GM19438 (cell line): ENCODE data around the gene NLGN2.

ENCODE experiments used
- ATAC-seq: cut with Tn5 transposase; IDR thresholded peaks from one replicate; pipeline ENCODE4 v1.9.1; 2021; ENCODE audit warnings: low read depth; ENCODE audit not compliant: unreplicated experiment

NLGN2 gene

DNA sequence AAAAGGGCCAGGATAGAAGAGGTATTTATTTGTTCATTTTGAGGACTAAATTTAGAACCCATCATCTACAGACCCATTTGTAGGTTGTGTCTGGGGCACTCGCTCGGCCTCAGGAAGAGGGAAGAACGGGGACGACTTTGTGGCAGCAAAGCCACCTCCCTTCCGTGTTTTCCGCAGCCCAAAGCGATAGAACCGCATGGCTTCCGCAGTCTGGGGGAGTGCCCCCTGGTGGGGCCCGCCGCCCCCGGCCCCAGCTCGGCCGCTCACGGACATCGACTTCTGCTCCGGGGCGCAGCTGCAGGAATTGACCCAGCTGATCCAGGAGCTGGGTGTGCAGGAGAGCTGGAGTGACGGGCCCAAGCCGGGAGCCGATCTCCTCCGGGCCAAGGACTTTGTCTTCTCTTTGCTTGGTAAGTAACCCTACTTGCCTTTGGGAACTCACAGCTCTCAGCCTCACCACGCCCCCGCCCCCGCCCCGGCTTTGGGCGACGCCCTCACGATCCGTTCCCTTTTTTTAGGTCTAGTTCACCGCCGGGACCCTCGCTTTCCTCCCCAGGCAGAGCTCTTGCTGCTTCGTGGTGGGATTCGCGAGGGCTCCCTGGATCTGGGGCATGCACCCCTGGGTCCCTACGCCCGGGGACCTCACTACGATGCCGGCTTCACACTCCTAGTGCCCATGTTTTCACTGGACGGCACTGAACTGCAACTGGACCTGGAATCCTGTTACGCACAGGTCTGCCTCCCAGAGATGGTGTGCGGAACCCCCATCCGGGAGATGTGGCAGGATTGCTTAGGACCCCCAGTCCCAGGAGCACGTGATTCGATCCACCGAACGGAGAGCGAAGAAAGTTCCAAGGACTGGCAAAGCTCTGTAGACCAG, 28.3 kb downstream of the NLGN2 start:
- peak; percentile 26 for ATAC-seq

GRCh38 chr17:7436556-7437368, 29.1 kb downstream of the NLGN2 start:
- ATAC-seq: no peak

- no peak for ATAC-seq
Measured at GRCh38 chr17:7437369-7437863, 29.8 kb downstream of the NLGN2 start.

DNA sequence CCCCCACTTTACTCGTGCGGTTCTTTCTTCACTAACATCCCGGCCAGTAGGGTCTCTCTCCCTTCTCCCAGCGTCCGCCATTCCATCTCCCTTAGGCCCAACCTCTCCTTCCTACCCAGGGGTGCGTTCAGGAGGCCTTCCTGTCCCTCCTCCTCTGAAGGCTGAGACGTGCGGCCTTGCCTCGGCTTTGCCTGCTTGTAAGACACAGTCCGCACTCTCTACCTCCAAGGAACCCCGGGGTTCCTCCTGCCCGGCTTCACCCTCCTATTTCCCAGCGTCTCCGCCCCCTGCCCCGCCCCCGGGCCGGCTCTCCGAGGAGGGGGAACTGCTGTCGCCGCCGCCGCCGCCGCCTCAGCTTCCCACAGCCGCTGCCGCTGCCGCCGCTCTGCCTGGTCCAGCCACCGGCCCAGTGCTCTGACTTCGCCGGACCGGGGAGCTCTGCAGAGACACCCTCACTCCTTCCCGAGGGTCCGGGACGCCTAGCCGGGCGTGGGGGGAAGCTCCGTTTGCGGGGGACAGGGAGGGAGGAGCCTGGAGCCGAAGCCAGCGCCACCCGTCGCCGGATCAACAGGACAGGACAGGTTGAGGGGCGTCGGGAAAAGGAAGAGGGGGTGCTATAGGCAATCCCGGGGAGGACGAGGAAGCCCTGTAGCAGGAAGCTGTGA, 30.4 kb downstream of the NLGN2 start:
- ATAC-seq: no peak

- no peak for ATAC-seq
Measured at GRCh38 chr17:7438656-7439460, 31.2 kb downstream of the NLGN2 start.

GRCh38 chr17:7439462-7440112, 31.9 kb downstream of the NLGN2 start, which contains the start of gene FGF11:
Gene FGF11 (plus strand): TSS chr17:7439512. CDS start chr17:7439621, 109 bp downstream.
- no peak for ATAC-seq

DNA sequence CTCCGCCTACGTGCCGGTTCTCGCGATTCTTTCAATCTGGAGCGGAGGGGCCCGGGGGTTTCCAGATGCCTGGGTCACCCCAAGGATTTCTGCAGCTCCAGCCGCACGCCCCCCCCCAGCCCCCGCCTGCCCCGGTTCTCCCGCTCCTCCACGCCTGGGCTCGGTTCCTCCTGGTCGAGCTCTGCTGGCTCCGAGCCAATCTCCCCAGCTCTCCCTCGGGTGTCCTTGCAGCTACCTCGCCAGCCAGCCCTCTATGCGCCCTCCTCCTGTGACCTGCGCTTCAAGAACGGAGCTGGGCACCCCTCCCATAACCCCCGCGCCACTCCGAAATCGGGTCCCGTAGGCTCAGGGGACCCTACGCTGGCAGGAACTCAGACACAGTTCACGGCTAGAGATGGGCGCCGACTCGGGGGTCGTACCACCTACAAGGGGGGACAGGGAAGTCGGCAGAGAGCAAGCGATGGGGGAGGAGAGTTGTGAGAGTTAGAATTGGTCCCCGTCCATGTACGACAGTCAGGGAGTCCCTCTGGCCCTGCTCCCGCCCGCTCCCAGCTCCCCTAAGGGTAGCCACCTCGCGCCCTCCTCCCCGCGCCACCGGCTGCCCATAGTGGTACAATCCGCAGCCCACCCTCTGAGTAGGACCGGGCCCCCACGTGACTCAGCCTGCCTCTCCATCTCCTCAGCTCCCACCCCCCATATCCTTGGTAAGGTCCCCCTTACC, 32.6 kb downstream of the NLGN2 start:
- ATAC-seq: no peak

GRCh38 chr17:7440834-7441195, 33.2 kb downstream of the NLGN2 start:
- ATAC-seq: no peak

GRCh38 chr17:7441266-7441665, 33.6 kb downstream of the NLGN2 start:
- no peak for ATAC-seq

DNA sequence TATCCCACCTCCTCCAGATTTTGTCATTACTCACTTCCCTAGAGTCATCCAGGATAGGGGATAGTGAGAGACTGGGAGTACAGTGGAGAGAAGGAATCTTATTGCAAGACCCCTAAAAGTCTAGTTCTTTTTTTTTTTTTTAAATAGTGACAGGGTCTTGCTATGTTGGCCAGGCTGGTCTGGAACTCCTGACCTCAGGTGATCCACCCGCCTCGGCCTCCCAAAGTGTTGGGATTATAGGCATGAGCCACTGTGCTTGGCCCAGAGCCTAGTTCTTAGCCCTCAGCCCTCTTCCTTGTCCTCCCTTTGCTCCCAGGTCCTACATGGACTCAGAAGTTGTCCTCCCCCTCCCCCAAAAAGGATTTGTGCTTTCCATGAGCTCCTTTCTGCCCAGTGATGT, 34.5 kb downstream of the NLGN2 start:
- no peak for ATAC-seq

DNA sequence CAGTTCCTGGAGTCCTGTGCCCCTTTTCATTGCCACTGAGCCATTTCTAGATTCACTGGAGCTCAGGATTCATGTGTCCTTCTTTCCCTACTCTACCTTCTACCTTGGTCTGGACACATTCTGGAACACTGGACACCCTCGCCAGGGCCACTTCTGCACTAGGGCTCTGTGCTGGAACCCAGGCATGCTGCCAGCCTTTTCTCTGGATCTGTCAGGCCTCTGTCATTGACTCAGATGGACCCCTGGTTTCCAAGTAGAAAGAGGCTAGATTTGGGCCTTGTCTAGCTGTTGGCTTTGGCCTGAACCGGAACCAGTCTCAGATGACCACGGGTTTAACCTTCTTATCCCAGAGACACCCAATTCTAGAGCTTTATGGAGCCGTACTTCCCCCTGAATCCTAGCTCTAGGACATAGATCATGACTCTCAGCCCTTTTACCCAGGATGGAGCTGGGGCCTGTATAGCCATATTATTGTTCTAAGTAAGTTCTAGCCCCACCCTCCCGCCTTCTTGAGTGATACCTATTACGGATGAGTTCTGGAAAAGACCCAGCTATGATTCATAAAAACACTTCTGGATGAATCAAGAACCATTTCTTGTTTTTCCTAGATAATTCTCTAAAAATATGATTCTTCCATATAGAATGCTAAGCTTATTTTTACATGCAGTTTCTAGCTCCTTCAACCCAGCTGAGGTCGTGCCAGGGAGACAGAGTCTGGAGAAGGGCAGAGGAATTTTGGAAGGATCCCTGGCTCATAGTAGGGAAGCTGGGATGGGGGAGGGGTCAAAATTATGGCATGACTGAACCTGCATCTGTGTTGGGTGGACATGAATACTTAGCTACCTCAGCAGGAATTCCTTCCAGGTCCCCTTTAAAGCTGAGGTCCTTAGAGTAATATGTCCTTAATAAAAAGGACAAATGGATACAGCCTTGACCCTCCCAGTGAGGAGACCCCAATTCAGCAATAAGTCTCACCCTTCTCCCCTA, 36.1 kb downstream of the NLGN2 start:
- ATAC-seq: no peak

DNA sequence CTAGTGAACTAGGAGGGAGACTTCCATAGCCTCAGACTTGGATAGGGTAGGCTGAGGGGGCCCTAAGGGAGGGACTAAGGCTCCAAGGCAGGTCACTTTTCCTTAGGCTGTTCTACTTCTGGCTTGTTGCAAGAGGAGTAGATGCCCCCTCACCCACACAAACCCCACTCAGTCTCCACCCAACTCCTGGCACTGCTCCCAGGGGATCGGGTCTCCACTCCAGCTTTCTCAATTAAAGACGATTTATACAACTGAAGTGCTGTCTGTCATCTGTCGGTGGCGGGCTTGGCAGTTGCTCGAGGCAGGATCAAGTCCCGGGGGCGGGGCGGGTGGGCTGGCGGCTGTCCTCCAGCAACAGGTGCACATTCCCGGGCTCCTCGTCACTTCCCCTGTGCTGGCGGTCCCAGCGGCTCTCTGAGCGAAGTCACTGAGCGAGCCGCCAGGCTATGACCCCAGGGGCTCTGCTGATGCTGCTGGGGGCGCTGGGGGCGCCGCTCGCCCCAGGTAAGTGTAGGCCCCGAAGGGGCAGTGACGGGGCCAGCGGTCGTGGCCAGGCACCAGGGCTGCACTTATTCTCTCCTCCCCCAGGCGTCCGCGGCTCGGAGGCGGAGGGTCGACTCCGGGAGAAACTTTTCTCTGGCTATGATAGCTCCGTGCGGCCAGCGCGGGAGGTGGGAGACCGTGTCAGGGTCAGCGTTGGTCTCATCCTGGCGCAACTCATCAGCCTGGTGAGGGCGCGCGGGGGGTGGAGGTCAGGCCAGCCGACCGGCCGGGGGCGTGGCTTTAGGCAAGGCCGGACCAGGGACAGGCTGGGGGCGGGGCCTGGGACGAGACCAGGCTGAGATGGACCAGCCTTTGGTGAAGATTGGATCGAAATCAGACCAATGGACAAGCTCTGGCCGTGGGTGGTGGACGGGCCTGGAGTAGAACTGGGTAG, 37.3 kb downstream of the NLGN2 start, which contains the start of gene CHRNB1:
CHRNB1 (plus strand) TSS at position 380 of the 937 bp plus-strand sequence; CDS start at position 447, 67 bp downstream.
- no peak for ATAC-seq

- ATAC-seq: no peak
Measured at GRCh38 chr17:7445619-7445968, 37.9 kb downstream of the NLGN2 start.

DNA sequence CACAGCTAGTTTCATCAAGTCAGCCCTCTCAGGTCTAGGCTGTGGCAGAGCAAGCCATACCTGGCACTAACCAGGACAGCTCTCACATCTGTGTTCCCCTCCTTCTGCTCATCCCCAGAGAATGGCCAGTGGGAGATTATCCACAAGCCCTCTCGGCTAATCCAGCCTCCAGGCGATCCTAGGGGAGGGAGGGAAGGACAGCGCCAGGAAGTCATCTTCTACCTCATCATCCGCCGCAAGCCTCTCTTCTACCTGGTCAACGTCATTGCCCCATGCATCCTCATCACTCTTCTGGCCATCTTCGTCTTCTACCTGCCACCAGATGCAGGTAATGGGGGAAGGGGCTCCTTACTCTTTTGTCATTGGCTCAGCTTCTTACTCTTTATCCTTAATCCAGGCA, 40.8 kb downstream of the NLGN2 start:
- no peak for ATAC-seq

DNA sequence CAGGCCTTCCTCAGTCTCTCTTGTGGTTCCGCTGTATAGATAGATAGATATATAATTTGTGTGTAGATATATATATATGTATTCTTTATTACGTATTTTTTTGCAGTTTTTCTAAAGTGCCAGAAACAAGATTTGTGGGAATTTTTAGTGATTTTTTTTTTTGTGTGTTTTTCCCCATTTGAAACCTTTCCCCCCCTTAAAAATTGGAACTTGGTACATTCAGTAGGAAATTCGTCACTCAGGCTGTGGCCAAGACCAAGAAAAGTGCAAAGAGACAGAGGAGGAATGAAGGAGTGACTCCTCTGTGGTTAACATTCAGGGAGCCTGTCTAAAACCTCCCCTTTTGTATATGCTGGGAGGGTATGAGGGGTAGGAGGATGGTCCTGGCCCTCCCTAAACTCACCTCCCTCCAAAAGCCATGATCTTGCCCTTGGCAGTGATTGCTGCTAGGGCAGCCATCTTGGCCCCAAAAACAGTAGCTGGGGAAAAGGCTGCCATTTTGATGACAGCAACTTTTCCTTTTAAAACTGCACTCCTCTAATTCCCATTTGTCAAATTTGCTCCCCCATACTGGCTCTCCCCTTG, 52.4 kb downstream of the NLGN2 start:
- no peak for ATAC-seq
